ENCODE results near the gene PTPN6. TPM values are rescaled to one million over a fixed set of nuclear protein-coding genes. Genes with fewer than 3 reads are reported as not detected.

Gene PTPN6
- total and polyA plus RNA-seq, 2 of the 8 experiments (the other 6 are each of a cell fraction or from before 2014, with no cell fraction given): 16.3 to 28.4 TPM

DNA sequence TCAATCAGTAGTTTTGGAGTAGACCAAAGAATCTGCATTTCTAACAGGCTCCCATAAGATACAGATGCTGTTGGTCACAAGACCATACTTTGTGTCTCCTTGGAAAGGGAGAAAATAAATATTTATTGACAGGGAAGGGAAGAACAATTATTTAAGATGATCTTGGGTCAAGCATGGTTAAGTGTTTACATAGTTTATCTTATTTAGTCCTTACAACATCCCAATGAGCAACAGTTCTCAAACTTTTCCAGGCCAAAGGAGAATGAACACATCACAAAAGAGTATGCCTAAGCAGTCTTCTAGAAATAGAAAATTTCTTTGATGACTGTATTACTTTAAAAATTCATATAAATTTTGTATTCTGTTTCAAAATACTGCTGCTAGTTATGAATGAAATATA lies 58.4 kb downstream of the PTPN6 start (continued):
- TF ChIP-seq, protein P1, sequence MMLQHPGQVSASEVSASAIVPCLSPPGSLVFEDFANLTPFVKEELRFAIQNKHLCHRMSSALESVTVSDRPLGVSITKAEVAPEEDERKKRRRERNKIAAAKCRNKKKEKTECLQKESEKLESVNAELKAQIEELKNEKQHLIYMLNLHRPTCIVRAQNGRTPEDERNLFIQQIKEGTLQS (IDR thresholded peaks at IDR 0.05; ENCODE audit: insufficient read depth, low read depth, low read length): no peak
- TF ChIP-seq, protein P2, sequence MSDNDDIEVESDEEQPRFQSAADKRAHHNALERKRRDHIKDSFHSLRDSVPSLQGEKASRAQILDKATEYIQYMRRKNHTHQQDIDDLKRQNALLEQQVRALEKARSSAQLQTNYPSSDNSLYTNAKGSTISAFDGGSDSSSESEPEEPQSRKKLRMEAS (IDR thresholded peaks at IDR 0.05): no peak
- no peak for TF ChIP-seq SIRT6 (IDR thresholded peaks at IDR 0.05; ENCODE audit: low read length)
- TF ChIP-seq CBX5 (IDR thresholded peaks at IDR 0.05; ENCODE audit: low read depth, low read length): no peak
- TF ChIP-seq POLR2A (IDR thresholded peaks at IDR 0.05; ENCODE audit: control extremely low read depth in 1 of 2, low read depth in 2 of 2, low read length in 2 of 2): no peak

MicroRNAs within 50 kb of the gene (microRNA counts, 767-probe panel; counts per million panel counts)
- 879 counts per million, percentile 95 among the panel's probes with 10 or more counts for microRNA hsa-miR-141-3p
- microRNA hsa-miR-200c-3p: 9,609 counts per million, percentile 98 among the panel's probes with 10 or more counts

Small RNAs within 50 kb of the gene (microRNA-seq; reads per million reads assigned to microRNA genes)
- gene MIR141 (ENCODE audit: borderline microRNAs expressed in 2 of 2, borderline number of aligned reads in 2 of 2, borderline replicate concordance in 1 of 2) (134 to 362 reads per million in 2 experiments), gene MIR200C (ENCODE audit: borderline microRNAs expressed in 2 of 2, borderline number of aligned reads in 2 of 2, borderline replicate concordance in 1 of 2) (3,930 to 3,993 reads per million in 2 experiments)

Small RNAs within 50 kb of the gene (small RNA-seq; reads per million reads assigned to genes)
- gene MIR141 (ENCODE audit: insufficient read depth) (1,261 reads per million, percentile 99 among the genes with 10 or more reads in this experiment), gene MIR200C (ENCODE audit: insufficient read depth) (929 reads per million, percentile 99 among the genes with 10 or more reads in this experiment), gene RNU7-1 (ENCODE audit: insufficient read depth) (not detected), gene SCARNA12 (ENCODE audit: insufficient read depth) (48.2 reads per million, percentile 96 among the genes with 10 or more reads in this experiment)

Other genes starting within 250 kb of the PTPN6 start
- gene COPS7A, start 227.3 kb upstream of the PTPN6 start, total RNA-seq (2021; fragmentation: NEBNext Ultra II Directional; extraction: Animal tissue kit (Norgen Biotek cat#: 25700)): 43.3 and 44.5 TPM in 2 replicates
- 95.9 and 98.4 TPM in 2 replicates for gene COPS7A, start 227.3 kb upstream of the PTPN6 start, polyA plus RNA-seq (2011; rRNA removed)
- 229 and 232 TPM in 2 replicates for gene MLF2, start 198.2 kb upstream of the PTPN6 start, total RNA-seq (2021; fragmentation: NEBNext Ultra II Directional; extraction: Animal tissue kit (Norgen Biotek cat#: 25700))
- 401 and 443 TPM in 2 replicates for gene MLF2, start 198.2 kb upstream of the PTPN6 start, polyA plus RNA-seq (2011; rRNA removed)
- 444 and 486 TPM in 2 replicates for gene PTMS, start 185.0 kb upstream of the PTPN6 start, total RNA-seq (2021; fragmentation: NEBNext Ultra II Directional; extraction: Animal tissue kit (Norgen Biotek cat#: 25700))
- 553 and 999 TPM in 2 replicates for gene PTMS, start 185.0 kb upstream of the PTPN6 start, polyA plus RNA-seq (2011; rRNA removed)
- 2.8 and 3.1 TPM in 2 replicates for gene LAG3, start 178.8 kb upstream of the PTPN6 start, total RNA-seq (2021; fragmentation: NEBNext Ultra II Directional; extraction: Animal tissue kit (Norgen Biotek cat#: 25700))
- gene LAG3, start 178.8 kb upstream of the PTPN6 start, polyA plus RNA-seq (2011; rRNA removed): 1.1 and 2.5 TPM in 2 replicates
- gene CD4, start 161.8 kb upstream of the PTPN6 start, total RNA-seq (2021; fragmentation: NEBNext Ultra II Directional; extraction: Animal tissue kit (Norgen Biotek cat#: 25700)): 3.2 and 3.4 TPM in 2 replicates
- 5.1 and 5.6 TPM in 2 replicates for gene CD4, start 161.8 kb upstream of the PTPN6 start, polyA plus RNA-seq (2011; rRNA removed)
- 8.6 and 8.8 TPM in 2 replicates for gene GPR162, start 129.5 kb upstream of the PTPN6 start, total RNA-seq (2021; fragmentation: NEBNext Ultra II Directional; extraction: Animal tissue kit (Norgen Biotek cat#: 25700))
- gene GPR162, start 129.5 kb upstream of the PTPN6 start, polyA plus RNA-seq (2011; rRNA removed): 7.3 and 9.5 TPM in 2 replicates
- 42.4 and 43.5 TPM in 2 replicates for gene P3H3, start 122.9 kb upstream of the PTPN6 start, total RNA-seq (2021; fragmentation: NEBNext Ultra II Directional; extraction: Animal tissue kit (Norgen Biotek cat#: 25700))
- gene P3H3, start 122.9 kb upstream of the PTPN6 start, polyA plus RNA-seq (2011; rRNA removed): 22.9 and 40.9 TPM in 2 replicates
- gene GNB3, start 110.4 kb upstream of the PTPN6 start, total RNA-seq (2021; fragmentation: NEBNext Ultra II Directional; extraction: Animal tissue kit (Norgen Biotek cat#: 25700)): 9.0 and 9.9 TPM in 2 replicates
- 9.9 and 13.9 TPM in 2 replicates for gene GNB3, start 110.4 kb upstream of the PTPN6 start, polyA plus RNA-seq (2011; rRNA removed)
- 47.4 and 47.7 TPM in 2 replicates for gene CDCA3, start 100.1 kb upstream of the PTPN6 start, total RNA-seq (2021; fragmentation: NEBNext Ultra II Directional; extraction: Animal tissue kit (Norgen Biotek cat#: 25700))
- gene CDCA3, start 100.1 kb upstream of the PTPN6 start, polyA plus RNA-seq (2011; rRNA removed): 71.2 and 77.0 TPM in 2 replicates
- 148 and 159 TPM in 2 replicates for gene USP5, start 99.2 kb upstream of the PTPN6 start, total RNA-seq (2021; fragmentation: NEBNext Ultra II Directional; extraction: Animal tissue kit (Norgen Biotek cat#: 25700))
- gene USP5, start 99.2 kb upstream of the PTPN6 start, polyA plus RNA-seq (2011; rRNA removed): 66.5 and 83.9 TPM in 2 replicates
- gene TPI1, start 83.8 kb upstream of the PTPN6 start, total RNA-seq (2021; fragmentation: NEBNext Ultra II Directional; extraction: Animal tissue kit (Norgen Biotek cat#: 25700)): 902 and 910 TPM in 2 replicates
- gene TPI1, start 83.8 kb upstream of the PTPN6 start, polyA plus RNA-seq (2011; rRNA removed): 2,591 and 3,018 TPM in 2 replicates
- 13.0 and 13.9 TPM in 2 replicates for gene SPSB2, start 78.1 kb upstream of the PTPN6 start, total RNA-seq (2021; fragmentation: NEBNext Ultra II Directional; extraction: Animal tissue kit (Norgen Biotek cat#: 25700))
- gene SPSB2, start 78.1 kb upstream of the PTPN6 start, polyA plus RNA-seq (2011; rRNA removed): 23.2 and 31.6 TPM in 2 replicates
- 2.5 and 2.9 TPM in 2 replicates for gene LRRC23, start 46.5 kb upstream of the PTPN6 start, total RNA-seq (2021; fragmentation: NEBNext Ultra II Directional; extraction: Animal tissue kit (Norgen Biotek cat#: 25700))
- 3.5 and 3.6 TPM in 2 replicates for gene LRRC23, start 46.5 kb upstream of the PTPN6 start, polyA plus RNA-seq (2011; rRNA removed)
- 90.9 and 92.4 TPM in 2 replicates for gene ENO2, start 36.8 kb upstream of the PTPN6 start, total RNA-seq (2021; fragmentation: NEBNext Ultra II Directional; extraction: Animal tissue kit (Norgen Biotek cat#: 25700))
- gene ENO2, start 36.8 kb upstream of the PTPN6 start, polyA plus RNA-seq (2011; rRNA removed): 102 and 126 TPM in 2 replicates
- gene ATN1, start 23.4 kb upstream of the PTPN6 start, total RNA-seq (2021; fragmentation: NEBNext Ultra II Directional; extraction: Animal tissue kit (Norgen Biotek cat#: 25700)): 69.6 and 73.4 TPM in 2 replicates
- 20.6 and 43.0 TPM in 2 replicates for gene ATN1, start 23.4 kb upstream of the PTPN6 start, polyA plus RNA-seq (2011; rRNA removed)
- gene RNU7-1, start 7.5 kb upstream of the PTPN6 start, total RNA-seq (2021; fragmentation: NEBNext Ultra II Directional; extraction: Animal tissue kit (Norgen Biotek cat#: 25700)): not detected in 2 replicates
- not detected in 2 replicates for gene RNU7-1, start 7.5 kb upstream of the PTPN6 start, polyA plus RNA-seq (2011; rRNA removed)
- 174 and 185 TPM in 2 replicates for gene C12orf57, start 7.3 kb upstream of the PTPN6 start, total RNA-seq (2021; fragmentation: NEBNext Ultra II Directional; extraction: Animal tissue kit (Norgen Biotek cat#: 25700))
- 993 and 1,124 TPM in 2 replicates for gene C12orf57, start 7.3 kb upstream of the PTPN6 start, polyA plus RNA-seq (2011; rRNA removed)
- 360 and 368 TPM in 2 replicates for gene PHB2, start 19.3 kb downstream of the PTPN6 start, total RNA-seq (2021; fragmentation: NEBNext Ultra II Directional; extraction: Animal tissue kit (Norgen Biotek cat#: 25700))
- gene PHB2, start 19.3 kb downstream of the PTPN6 start, polyA plus RNA-seq (2011; rRNA removed): 579 and 626 TPM in 2 replicates
- 82.9 and 84.2 TPM in 2 replicates for gene EMG1, start 19.6 kb downstream of the PTPN6 start, total RNA-seq (2021; fragmentation: NEBNext Ultra II Directional; extraction: Animal tissue kit (Norgen Biotek cat#: 25700))
- 54.3 and 64.3 TPM in 2 replicates for gene EMG1, start 19.6 kb downstream of the PTPN6 start, polyA plus RNA-seq (2011; rRNA removed)
- 55.2 and 55.8 TPM in 2 replicates for gene LPCAT3, start 67.1 kb downstream of the PTPN6 start, total RNA-seq (2021; fragmentation: NEBNext Ultra II Directional; extraction: Animal tissue kit (Norgen Biotek cat#: 25700))
- 69.5 and 70.4 TPM in 2 replicates for gene LPCAT3, start 67.1 kb downstream of the PTPN6 start, polyA plus RNA-seq (2011; rRNA removed)
- 5.0 and 7.3 TPM in 2 replicates for gene C1S, start 109.4 kb downstream of the PTPN6 start, total RNA-seq (2021; fragmentation: NEBNext Ultra II Directional; extraction: Animal tissue kit (Norgen Biotek cat#: 25700))
- 3.5 and 4.4 TPM in 2 replicates for gene C1S, start 109.4 kb downstream of the PTPN6 start, polyA plus RNA-seq (2011; rRNA removed)
- 6.9 and 7.7 TPM in 2 replicates for gene C1R, start 141.1 kb downstream of the PTPN6 start, total RNA-seq (2021; fragmentation: NEBNext Ultra II Directional; extraction: Animal tissue kit (Norgen Biotek cat#: 25700))
- gene C1R, start 141.1 kb downstream of the PTPN6 start, polyA plus RNA-seq (2011; rRNA removed): 16.3 and 19.3 TPM in 2 replicates
- 11.4 and 14.7 TPM in 2 replicates for gene C1RL, start 157.9 kb downstream of the PTPN6 start, total RNA-seq (2021; fragmentation: NEBNext Ultra II Directional; extraction: Animal tissue kit (Norgen Biotek cat#: 25700))
- 15.5 and 16.7 TPM in 2 replicates for gene C1RL, start 157.9 kb downstream of the PTPN6 start, polyA plus RNA-seq (2011; rRNA removed)
- 0.67 and 1.9 TPM in 2 replicates for gene RBP5, start 177.5 kb downstream of the PTPN6 start, total RNA-seq (2021; fragmentation: NEBNext Ultra II Directional; extraction: Animal tissue kit (Norgen Biotek cat#: 25700))
- 1.1 and 1.2 TPM in 2 replicates for gene RBP5, start 177.5 kb downstream of the PTPN6 start, polyA plus RNA-seq (2011; rRNA removed)
- 19.9 and 20.4 TPM in 2 replicates for gene CLSTN3, start 179.0 kb downstream of the PTPN6 start, total RNA-seq (2021; fragmentation: NEBNext Ultra II Directional; extraction: Animal tissue kit (Norgen Biotek cat#: 25700))
- 26.3 and 43.9 TPM in 2 replicates for gene CLSTN3, start 179.0 kb downstream of the PTPN6 start, polyA plus RNA-seq (2011; rRNA removed)
- gene PEX5, start 238.3 kb downstream of the PTPN6 start, total RNA-seq (2021; fragmentation: NEBNext Ultra II Directional; extraction: Animal tissue kit (Norgen Biotek cat#: 25700)): 50.4 and 50.5 TPM in 2 replicates
- gene PEX5, start 238.3 kb downstream of the PTPN6 start, polyA plus RNA-seq (2011; rRNA removed): 16.8 and 24.9 TPM in 2 replicates